Activated T-helper 17 cell treated with anti-CD3 and anti-CD28 coated beads, Interleukin-2, amount 50 U/mL, for 72 hours (primary cell): ENCODE results near the gene SP6. TPM values are rescaled to one million over a fixed set of nuclear protein-coding genes. Genes with fewer than 3 reads are reported as not detected.
A peak's percentile ranks its signal among the peaks of the same experiment; 100 is the strongest.

Experiments used
- ATAC-seq: fragments of 150-1000 bp; cut with Tn5 transposase; replicated peaks from 2 replicates; pipeline ENCODE4 v1.10.0; 2021; ENCODE audit warnings: mild to moderate bottlenecking, moderate library complexity
- H3K27ac Mint-ChIP-seq: one replicate; pipeline ENCODE4 v1.8.0; 2022; ENCODE audit warnings: mixed read lengths
- H3K27me3 Mint-ChIP-seq: one replicate; pipeline ENCODE4 v1.8.0; 2022; ENCODE audit warnings: mixed read lengths
- H3K36me3 Mint-ChIP-seq: one replicate; pipeline ENCODE4 v1.8.0; 2022; ENCODE audit warnings: low read depth, mild to moderate bottlenecking, mixed read lengths
- H3K4me1 Mint-ChIP-seq: one replicate; pipeline ENCODE4 v1.8.0; 2022; ENCODE audit warnings: mixed read lengths
- H3K4me3 Mint-ChIP-seq: one replicate; pipeline ENCODE4 v1.8.0; 2022; ENCODE audit warnings: mild to moderate bottlenecking, mixed read lengths
- H3K9me3 Mint-ChIP-seq: one replicate; pipeline ENCODE4 v1.8.0; 2022; ENCODE audit warnings: mixed read lengths
- total RNA-seq, 2 donors: library from RNA; stranded (reverse); gene quantifications; one replicate each; pipeline ENCODE4 v1.2.3, GENCODE V29; 2022

SP6 gene
- total RNA-seq, 2 donors from 2014 or later: 0.21 TPM; not detected in 1

DNA sequence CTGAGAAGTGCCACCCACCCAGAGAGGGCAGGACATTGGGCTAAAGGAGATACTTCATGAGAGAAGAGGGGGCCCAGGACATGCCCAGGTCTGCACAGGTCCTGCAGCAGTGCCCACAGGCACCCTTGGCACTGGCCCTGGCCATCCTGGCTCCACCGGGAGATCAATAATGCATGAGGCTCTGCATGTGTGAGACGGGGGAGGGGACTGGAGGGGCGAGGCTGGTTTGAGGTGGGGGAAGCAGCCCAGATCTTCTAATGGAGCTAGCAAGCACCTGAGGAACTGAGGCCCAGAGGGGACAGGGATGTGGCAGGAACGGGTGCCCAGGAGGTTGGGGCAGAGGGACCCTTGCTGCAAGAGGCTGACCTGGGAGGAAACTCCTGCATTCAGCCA lies 29.9 kb downstream of the SP6 start:
- H3K9me3 Mint-ChIP-seq: no peaks in the 10 kb centered on the region
- peak overlapping the region; percentile 90 for H3K27ac Mint-ChIP-seq
- peaks cover 15% of the 10 kb centered on the region for H3K4me1 Mint-ChIP-seq
- peak; percentile 0 for ATAC-seq
- peak overlapping the region; percentile 93 for H3K4me3 Mint-ChIP-seq
- H3K36me3 Mint-ChIP-seq: peaks cover 47% of the 10 kb centered on the region
- no peaks in the 10 kb centered on the region for H3K27me3 Mint-ChIP-seq

DNA sequence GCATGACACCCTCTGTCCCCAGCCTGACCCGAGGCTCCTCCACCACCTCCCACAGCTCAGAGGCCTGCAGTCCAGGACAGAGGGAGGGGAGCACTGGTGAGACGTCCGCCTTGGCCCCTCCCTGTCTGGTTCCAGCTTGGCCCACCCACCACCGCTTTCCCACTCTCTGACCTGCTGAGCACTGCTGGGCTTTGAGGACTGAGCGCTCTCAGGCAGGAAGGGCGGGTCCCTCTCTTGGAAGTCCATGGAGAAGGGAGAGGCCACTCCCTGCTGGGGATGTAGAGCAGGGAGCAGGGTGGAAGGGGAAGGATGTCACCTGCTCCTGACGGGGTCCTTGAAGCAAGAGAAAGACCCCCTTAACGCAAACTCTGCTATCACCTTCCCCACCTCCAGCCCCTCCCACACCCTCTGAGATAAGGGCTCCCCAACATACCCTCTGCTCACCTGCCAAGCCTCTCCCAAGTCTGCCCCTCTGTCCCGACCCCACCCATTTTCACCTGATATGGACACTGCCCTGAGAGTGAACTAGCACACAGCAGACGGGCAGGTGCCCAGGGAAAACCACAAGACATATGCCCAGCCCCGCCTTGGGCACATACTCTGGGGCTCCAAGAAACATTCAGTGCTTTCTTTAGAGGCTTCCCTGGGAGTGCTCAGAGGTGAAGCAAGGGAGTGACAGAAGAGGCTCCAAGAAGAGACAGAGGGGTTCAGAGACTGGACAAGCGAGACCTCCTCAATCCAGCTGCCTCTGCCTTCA lies 30.8 kb downstream of the SP6 start:
- Mint-ChIP-seq H3K36me3 (peaks cover 47% of the 10 kb centered on the region), H3K9me3 (no peaks in the 10 kb centered on the region), H3K27me3 (no peaks in the 10 kb centered on the region), H3K4me3 (peak overlapping the region; percentile 93), H3K4me1 (peaks cover 15% of the 10 kb centered on the region), H3K27ac (peak overlapping the region; percentile 90)
- no peak for ATAC-seq

GRCh38 chr17:47819475-47819874 lies 31.5 kb downstream of the SP6 start:
- no peaks in the 10 kb centered on the region for H3K27me3 Mint-ChIP-seq
- H3K4me3 Mint-ChIP-seq: no peak overlapping the region
- no peaks in the 10 kb centered on the region for H3K9me3 Mint-ChIP-seq
- H3K36me3 Mint-ChIP-seq: peaks cover 47% of the 10 kb centered on the region
- no peak for ATAC-seq
- H3K27ac Mint-ChIP-seq: no peak overlapping the region
- H3K4me1 Mint-ChIP-seq: peaks cover 15% of the 10 kb centered on the region

DNA sequence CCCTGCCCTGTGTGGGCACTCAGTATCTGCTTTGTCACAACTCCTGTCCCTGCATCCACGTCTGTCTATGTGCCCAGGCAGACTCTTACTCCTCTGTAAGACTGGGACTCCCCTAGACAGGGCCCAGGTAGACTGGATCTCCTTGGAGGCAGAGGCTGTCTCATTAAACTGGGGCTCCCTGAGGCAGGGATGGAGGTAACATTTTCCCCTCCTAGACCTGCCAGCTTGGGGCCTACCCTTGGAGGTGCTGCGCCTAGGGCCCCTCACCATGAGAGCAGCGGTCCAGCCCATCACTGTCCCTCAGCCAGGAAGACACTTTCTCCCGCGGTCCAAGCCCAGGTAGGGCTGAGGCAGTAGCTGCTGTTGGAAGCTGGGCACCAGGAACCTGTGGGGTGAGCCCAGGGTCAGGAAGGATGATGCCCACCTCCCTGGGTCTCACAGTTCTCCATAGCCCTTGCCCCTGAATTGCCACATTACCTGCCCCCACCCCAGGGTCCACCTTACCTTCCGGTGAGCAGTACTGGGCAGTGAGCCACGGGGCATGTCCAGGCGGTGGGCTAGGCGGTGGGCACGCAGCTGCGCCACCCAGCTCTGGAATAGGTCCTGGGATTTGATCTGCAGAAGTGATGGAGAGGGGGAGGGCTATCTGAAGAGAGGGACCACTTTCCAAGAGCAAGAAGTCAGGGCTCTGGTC lies 32.8 kb downstream of the SP6 start:
- H3K4me1 Mint-ChIP-seq: peaks cover 15% of the 10 kb centered on the region
- no peak overlapping the region for H3K4me3 Mint-ChIP-seq
- H3K27me3 Mint-ChIP-seq: no peaks in the 10 kb centered on the region
- peak overlapping the region; percentile 45 for H3K27ac Mint-ChIP-seq
- ATAC-seq: no peak
- peaks cover 37% of the 10 kb centered on the region for H3K36me3 Mint-ChIP-seq
- no peaks in the 10 kb centered on the region for H3K9me3 Mint-ChIP-seq

DNA sequence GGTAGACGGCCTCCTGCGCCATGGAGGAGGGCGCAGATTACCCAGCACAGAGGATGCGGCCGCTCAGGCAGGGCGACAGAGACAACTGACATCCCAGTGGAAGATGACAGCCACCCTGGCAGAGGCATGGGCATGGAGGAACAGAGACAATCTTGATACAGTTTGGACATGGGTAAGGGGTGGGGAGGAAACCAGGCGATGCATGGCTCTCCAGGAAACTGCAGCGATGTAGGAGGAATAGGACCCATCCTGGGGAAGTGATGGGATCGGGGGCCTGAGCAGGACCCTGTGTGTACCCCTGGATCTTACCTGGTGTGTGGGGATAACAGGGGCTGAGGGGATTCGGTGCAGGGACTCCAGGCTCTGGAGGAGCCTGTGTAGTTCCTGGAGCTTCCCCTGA lies 34.0 kb downstream of the SP6 start:
- ATAC-seq: no peak

DNA sequence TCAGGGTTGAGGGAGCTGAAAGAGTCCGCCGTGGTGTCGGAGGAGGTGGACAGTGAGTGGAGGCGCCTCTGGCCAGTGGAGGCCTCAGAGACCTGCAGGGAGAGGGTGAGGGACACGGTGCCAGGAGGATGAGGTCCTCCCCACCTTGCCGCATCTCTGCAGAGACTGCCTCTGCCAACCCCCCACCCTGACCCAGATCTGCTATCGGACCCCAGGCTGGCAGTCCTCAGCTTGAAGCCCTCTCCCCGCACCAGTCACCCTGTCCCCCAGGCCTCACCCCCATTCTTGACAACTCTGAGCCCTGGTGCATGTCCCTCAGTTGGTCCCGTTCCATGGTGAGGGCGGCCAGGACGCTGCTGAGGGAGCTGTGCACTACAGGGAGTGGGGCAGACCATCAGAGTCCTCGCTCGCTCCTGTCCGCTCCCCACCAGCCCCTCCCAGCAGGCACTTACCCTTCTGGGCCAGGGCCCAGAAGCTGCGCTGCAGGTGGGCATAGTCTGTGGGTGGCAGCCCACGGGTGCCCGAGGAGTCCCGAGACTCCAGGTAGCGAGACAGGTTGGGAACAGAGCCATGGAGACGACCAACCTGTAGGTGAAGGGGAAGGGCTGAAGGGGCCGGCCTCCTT lies 34.7 kb downstream of the SP6 start:
- ATAC-seq: no peak
- Mint-ChIP-seq H3K36me3 (peaks cover 53% of the 10 kb centered on the region), H3K9me3 (no peaks in the 10 kb centered on the region), H3K27ac (no peak overlapping the region), H3K4me1 (peaks cover 17% of the 10 kb centered on the region), H3K4me3 (no peak overlapping the region), H3K27me3 (no peaks in the 10 kb centered on the region)

More for the DNA sequence above, 34.0 kb downstream of the SP6 start:
- Mint-ChIP-seq H3K4me3 (no peak overlapping the region), H3K36me3 (peaks cover 46% of the 10 kb centered on the region), H3K4me1 (peaks cover 15% of the 10 kb centered on the region), H3K9me3 (no peaks in the 10 kb centered on the region), H3K27me3 (no peaks in the 10 kb centered on the region), H3K27ac (no peak overlapping the region)

- Mint-ChIP-seq H3K4me3 (no peak overlapping the region), H3K27ac (peak overlapping the region; percentile 19), H3K27me3 (no peaks in the 10 kb centered on the region), H3K4me1 (peaks cover 14% of the 10 kb centered on the region), H3K9me3 (no peaks in the 10 kb centered on the region), H3K36me3 (peaks cover 58% of the 10 kb centered on the region)
- no peak for ATAC-seq
These were observed 35.7 kb downstream of the SP6 start for GRCh38 chr17:47815106-47815918.

- ATAC-seq: no peak
- Mint-ChIP-seq H3K36me3 (peaks cover 71% of the 10 kb centered on the region), H3K27ac (no peak overlapping the region)
These were observed 37.4 kb downstream of the SP6 start for GRCh38 chr17:47813512-47814031.

DNA sequence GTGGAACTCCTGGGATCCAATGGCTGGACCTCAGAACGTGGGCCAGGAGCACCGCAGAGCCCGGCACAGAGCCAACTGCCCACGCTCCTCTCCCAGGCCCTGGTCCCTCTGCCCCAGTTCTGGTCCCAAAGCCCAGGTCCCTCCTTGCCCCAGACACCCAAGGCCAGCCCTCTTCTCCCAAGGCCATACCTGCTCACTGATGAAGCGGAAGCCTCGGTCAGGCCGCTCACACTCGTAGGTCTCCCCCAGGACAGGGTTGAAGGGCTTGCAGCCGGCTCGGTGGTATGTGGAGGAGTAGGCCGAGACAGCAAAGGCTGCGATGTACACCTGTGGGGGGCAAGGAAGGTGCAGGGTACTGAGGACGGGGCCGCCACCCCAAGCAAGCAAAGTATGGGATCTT lies 37.9 kb downstream of the SP6 start:
- Mint-ChIP-seq H3K4me1 (peaks cover 19% of the 10 kb centered on the region), H3K9me3 (no peaks in the 10 kb centered on the region), H3K27ac (peak overlapping the region; percentile 38), H3K27me3 (no peaks in the 10 kb centered on the region), H3K36me3 (peaks cover 75% of the 10 kb centered on the region), H3K4me3 (no peak overlapping the region)
- ATAC-seq: no peak

More at GRCh38 chr17:47813512-47814031, 37.4 kb downstream of the SP6 start:
- no peaks in the 10 kb centered on the region for H3K27me3 Mint-ChIP-seq
- peaks cover 19% of the 10 kb centered on the region for H3K4me1 Mint-ChIP-seq
- no peak overlapping the region for H3K4me3 Mint-ChIP-seq
- no peaks in the 10 kb centered on the region for H3K9me3 Mint-ChIP-seq

DNA sequence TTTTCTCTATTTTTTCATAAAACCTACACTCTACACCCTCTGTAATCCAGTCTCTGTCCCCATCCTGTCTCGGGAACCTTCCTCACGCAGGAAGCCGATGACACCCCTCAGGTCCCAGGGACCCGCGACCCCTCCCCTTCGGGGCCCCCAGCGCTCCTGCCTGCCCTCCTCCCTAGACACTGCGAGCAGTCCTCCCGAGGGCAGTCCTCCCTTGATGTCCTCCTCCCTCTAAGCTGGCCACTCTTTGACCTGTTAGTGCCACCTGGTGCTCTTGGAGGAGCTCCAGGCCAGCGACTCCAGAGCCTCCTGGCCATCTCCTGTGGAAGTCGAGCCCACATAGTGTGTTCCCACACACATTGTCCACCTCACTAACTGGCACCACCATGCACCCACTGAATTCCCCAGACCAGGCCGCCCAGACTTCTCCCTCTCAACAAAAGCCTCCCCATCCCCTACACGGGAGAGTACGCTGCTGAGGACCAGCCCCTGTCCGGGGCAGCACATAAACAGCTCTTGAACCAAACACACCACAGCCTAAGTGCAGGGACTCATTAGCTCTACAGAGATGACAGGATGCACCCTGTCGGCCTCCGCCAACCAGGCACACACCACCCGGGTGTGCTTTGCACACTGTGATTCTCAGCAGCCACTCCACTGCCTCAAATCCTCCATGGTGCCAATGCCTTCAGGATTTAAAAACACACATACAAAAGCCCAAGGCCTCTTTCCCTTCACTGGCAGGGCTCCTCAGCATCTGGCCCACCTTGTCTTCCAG lies 38.6 kb downstream of the SP6 start:
- peaks cover 77% of the 10 kb centered on the region for H3K36me3 Mint-ChIP-seq
- H3K27ac Mint-ChIP-seq: peak overlapping the region; percentile 91
- no peak for ATAC-seq
- peaks cover 19% of the 10 kb centered on the region for H3K4me1 Mint-ChIP-seq
- no peaks in the 10 kb centered on the region for H3K9me3 Mint-ChIP-seq
- H3K4me3 Mint-ChIP-seq: no peak overlapping the region
- no peaks in the 10 kb centered on the region for H3K27me3 Mint-ChIP-seq

- Mint-ChIP-seq H3K27ac (peak overlapping the region; percentile 91), H3K4me3 (no peak overlapping the region), H3K9me3 (no peaks in the 10 kb centered on the region), H3K4me1 (peaks cover 19% of the 10 kb centered on the region), H3K27me3 (no peaks in the 10 kb centered on the region), H3K36me3 (peaks cover 74% of the 10 kb centered on the region)
- no peak for ATAC-seq
These were observed 39.3 kb downstream of the SP6 start for GRCh38 chr17:47811709-47812108.

GRCh38 chr17:47810901-47811635 lies 39.9 kb downstream of the SP6 start:
- Mint-ChIP-seq H3K4me3 (no peak overlapping the region), H3K27me3 (no peaks in the 10 kb centered on the region), H3K36me3 (peaks cover 68% of the 10 kb centered on the region), H3K4me1 (peaks cover 19% of the 10 kb centered on the region), H3K27ac (peak overlapping the region; percentile 91), H3K9me3 (no peaks in the 10 kb centered on the region)
- ATAC-seq: no peak
